Hippocampal formation (tissue), 2 donors: ENCODE measurements around the gene NIPAL3.
"Not testable (repeated sequence)": the region's sequence is repeated elsewhere in the genome, so short reads cannot be mapped to it uniquely, and the experiment has no call there.

Experiments used
- DNase-seq, 2 donors: peaks; one replicate each; lab custom pipeline; 2025; lab: John Stamatoyannopoulos, UW

NIPAL3 gene

DNA sequence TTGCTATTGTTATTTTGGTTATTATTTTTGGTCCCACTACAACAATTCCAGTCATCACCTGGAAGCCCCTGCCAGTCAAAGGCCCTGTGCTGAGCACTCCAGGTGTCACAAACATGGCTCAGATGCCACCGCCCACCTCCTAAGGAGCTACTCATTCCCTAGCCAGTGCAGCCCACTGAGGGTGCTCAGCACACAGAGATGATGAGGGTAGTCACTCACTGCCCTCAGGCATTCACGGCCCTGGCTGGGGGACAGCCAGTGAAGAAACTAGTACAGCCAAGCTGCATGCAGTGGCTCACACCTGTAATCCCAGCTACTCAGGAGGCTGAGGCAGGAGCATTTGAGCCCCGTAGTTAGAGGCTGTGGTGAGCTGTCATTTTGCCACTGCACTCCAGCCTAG lies 42.3 kb downstream of the NIPAL3 start:
- no peak for DNase-seq

DNA sequence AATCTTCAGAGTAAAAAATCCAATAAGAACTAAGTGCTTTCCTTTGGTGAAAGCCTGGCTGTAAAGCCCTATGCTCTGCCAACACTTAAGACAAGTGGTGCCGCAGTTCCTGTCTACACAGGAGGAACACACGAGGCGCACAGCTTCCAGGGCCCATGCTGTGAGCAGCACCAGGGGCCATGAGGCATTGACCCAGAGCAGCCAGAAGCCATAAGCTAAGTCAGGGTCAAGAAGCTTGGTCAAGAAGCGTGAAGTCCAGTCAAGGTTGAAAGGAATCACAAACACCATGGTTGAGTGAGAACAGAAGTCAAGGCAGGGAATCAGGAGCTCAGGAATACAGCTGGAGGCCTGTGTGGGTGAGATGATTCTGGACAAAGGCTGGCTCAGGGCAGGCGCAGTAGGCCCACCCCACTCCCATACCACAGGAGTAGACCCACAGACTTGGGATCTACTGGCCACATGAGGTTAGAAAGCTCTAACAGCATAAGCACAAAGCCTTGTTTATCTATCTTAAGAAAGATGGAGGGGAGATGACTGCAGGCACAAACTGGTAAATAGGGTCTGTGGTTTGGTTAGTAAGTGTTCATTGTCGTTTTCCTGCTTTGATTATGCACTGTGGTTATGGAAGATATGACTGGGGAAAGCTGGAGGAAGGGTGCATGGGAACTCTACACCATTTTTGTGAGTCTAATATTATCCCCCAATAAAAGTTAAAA lies 44.1 kb downstream of the NIPAL3 start:
- no peak for DNase-seq

DNA sequence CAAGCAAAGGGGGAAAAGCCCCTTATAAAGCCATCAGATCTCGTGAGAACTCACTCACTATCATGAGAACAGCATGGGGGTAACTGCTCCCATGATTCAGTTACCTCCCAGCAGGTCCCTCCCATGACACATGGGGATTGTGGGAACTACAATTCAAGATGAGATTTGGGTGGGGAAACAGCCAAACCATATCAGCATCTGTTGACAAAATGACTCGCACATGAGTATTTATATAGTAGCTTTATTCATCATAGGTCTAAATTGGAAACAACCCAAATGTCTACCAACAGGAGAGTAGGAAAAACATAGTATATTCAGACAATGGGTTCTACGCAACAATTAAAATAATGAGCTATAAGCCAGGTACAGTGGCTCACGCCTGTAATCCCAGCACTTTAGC lies 46.5 kb downstream of the NIPAL3 start:
- not testable (repeated sequence) for DNase-seq

DNA sequence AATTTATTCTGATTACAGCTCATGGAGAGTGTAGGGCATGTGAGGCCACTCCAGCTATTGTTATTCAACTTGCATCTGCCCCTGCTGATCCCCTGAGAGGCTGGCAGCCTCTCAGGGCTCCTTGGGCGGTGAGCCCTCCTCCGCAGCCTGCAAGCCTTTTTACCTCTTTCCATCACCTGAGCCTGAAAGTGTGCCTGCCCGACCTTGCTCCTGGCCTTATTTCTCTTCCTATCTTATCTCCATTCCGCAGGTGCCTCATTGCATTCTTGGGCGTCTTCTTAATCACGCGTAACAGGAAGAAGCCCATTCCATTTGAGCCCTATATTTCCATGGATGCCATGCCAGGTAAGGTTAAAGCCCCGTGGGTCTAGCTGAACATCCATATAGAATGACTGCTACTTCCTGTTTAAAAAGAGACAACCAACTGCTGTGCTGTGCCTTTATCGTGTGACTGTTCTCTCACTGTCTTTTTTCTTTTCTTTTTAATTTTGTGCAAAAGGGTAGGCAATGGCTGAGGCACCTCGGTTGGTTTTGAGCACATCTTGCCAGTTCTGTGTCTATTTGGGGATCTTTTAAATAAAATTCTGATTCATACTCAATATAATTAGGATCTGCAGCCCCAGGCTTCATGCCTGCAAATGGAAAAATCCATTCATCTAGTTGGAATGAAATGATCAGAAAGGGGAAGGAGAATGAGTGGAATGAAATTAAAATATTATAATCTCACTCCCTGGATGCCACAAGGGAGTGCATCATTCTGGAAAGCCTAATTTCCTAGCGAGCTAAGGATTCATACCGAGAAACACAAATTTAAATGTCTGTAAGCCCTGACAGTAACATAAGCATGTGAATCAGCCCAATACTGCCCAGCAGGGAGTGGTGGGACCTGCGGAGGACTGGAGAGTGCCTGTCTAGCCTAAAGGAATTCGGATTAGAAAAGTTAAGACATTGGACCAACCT lies 48.5 kb downstream of the NIPAL3 start:
- DNase-seq: no peak

- DNase-seq: no peak
Observed at GRCh38 chr1:24465099-24465498, 49.5 kb downstream of the NIPAL3 start.

- no peak for DNase-seq
Observed at GRCh38 chr1:24465638-24466037, 50.0 kb downstream of the NIPAL3 start.

GRCh38 chr1:24468685-24469316 lies 53.2 kb downstream of the NIPAL3 start:
- no peak for DNase-seq

DNA sequence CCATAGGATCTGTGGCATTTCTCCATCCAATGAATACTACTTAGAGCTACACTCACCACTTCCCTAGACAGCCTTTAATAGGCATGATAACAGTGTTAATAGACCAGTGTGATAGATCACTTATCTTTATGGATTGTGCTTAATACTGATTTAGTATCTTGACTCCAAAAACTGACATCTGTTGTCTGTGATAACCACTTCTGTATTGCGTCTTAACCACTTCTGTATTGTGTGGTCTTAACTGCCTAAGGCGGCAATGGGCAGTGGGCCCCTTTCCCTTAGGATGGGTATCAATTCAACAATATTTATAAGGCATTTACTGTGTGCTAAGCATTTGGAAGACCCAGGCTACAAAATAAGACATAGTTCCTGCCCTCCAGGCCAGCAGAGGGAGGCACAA lies 55.0 kb downstream of the NIPAL3 start:
- no peak for DNase-seq

DNA sequence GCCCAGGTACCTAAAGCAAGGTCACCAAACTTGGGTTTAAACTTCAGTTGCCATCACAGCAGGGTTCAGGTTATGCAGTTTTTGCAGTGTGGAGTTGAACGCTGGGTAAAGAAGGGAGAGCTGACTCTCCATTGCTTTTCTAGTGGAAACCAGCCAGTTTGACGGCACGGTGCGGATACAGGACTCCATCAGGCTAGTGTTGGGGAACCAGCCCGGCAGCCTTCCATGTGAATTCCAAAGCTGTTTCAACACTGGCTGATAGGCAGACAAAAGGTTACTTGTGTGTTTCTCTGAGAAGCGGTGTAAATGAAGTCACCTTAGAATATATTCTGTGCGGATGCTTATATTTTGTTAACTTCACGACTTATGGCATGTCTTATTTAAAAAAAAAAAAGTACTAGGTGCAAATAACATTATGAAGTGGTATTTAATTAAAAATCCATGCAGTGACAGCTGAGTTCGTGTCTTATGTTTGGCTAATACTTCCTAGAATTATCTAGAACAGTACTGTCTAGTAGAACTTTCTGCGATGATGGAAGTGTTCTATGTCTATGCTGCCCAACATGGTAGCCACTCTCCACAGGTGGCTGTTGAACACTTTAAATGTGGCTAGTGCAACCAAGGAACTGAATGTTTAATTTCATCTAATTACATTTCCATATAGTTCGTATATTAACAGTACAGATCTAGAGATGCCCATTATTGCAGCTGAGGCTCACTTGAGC lies 57.1 kb downstream of the NIPAL3 start:
- DNase-seq: no peak

DNA sequence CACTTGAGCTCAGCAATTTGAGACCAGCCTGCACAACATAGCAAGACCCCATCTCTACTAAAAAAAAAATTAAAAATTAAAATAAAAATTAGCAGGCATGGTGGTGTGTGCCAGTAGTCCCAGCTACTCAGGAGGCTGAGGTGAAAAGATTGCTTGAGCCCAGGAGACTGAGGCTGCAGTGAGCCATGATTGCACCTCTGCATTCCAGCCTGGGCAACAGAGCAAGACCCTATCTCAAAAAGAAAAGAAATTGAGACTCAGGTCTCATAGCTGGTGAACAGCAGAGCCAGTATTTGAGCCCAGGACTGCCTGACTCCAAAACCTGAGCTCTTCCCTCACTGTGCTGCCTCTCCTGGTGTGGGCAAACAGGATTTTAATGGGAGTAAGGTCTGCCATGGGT lies 58.6 kb downstream of the NIPAL3 start:
- DNase-seq: no peak

- no peak for DNase-seq
Observed at GRCh38 chr1:24475700-24476099, 60.1 kb downstream of the NIPAL3 start.

DNA sequence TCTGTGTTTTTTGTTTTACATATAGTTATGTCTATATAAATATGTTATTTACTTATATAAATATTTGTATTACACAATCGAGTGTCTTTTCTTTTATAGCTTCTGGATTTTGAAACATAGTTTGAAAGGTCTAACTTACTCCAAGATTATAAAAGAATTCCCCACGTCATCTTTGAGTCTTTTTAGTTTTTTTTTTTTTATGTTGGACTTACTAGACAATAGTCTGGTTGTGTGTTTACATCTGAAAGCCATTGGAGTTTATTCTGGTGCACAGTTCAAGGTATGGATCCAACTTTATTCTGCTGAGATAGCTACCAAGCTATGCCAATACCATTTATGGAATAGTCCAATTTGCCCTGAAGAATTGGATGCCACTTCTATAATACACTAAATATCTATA lies 61.0 kb downstream of the NIPAL3 start:
- DNase-seq: no peak

DNA sequence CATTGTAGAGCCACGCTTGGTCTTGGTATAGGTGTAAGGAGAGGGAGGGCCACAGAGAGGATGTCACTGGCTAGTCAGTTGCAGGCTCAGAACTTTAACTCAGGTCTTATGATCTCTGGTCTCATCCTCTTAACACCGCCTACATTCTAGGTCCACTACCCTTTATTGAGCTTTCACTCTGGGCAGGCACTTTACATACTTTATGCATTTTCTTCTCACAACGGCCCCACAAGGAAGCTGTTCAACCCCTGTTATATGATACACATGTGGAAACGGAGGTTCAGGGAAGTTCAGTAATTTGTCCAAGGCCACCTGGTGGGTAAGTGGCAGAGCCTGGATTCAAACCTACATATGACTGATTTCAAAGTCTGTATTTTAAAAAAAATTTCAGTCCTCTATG lies 61.7 kb downstream of the NIPAL3 start:
- no peak for DNase-seq

- no peak for DNase-seq
Observed at GRCh38 chr1:24481101-24481500, 65.5 kb downstream of the NIPAL3 start.

GRCh38 chr1:24481843-24482610 lies 66.4 kb downstream of the NIPAL3 start:
- no peak for DNase-seq

- no peak for DNase-seq
Observed at GRCh38 chr1:24483441-24483840, 67.8 kb downstream of the NIPAL3 start.

DNA sequence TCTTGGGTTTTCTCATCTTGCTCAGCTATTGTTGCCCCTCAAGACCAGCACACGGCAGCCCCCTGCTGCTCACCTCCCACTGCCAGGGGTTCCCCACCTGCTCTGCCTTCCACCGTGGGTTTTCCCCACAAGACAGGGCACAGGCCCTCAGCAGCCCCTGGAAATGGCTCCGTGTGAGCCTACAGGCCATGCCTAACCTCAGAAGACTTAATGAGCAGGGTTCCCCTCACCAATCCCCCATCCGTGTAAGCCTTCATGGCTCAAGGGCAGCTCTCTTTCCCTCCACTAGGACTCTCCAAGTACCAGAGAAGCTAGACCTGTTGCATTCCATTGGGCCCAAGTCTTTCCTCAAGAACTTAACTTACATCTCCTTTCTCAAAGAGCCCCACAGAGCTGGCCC lies 68.6 kb downstream of the NIPAL3 start:
- DNase-seq: no peak

DNA sequence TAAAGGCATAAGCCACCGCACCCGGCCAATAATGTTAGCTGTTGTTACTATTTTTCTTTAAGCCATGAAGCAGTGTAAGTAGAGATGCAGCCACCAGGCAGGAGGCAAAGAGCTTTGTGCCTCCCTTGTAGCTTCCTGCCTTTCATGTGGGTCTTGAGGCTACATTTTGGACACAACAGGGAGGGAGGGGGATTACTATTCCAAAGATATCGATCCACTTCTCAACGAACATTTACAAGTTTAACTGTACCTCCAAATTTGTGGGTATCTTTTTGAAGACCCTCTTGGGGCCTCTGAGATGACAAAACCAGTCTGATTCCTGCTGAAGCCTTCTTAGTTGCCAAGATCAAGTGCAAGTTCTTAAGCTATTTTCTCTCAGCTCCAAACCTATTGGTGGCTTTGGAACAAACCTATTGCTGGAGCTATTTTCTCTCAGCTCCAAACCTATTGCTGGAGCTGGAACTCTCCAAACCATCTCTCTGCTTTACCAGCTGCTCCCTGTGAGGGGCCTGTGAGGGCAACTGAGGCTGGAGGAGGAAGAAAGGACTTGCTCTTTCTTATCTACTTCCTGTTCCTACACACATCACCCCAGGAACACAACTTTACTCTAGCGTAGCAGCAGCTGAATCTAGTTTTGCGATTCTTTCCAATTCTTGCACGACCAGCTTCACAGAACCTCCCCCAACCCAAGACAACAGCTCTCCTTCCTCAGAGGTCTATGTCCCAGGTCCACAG lies 70.9 kb downstream of the NIPAL3 start:
- DNase-seq: no peak

DNA sequence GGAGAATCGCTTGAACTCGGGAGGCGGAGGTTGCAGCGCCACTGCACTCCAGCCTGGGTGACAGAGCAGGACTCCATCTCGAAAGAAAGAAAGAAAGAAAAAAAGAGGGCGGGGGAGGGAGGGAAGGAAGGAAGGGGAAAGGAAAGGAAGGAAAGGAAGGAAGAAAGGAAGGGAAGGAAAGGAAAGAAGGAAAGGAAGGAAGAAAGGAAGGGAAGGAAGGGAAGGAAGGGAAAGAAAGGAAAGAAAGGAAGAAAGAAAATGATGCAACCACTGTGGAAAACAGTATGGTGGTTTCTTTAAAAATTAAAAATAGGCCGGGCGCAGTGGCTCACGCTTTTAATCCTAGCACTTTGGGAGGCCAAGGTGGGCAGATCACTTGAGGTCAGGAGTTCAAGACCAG lies 71.9 kb downstream of the NIPAL3 start:
- DNase-seq: no peak

- not testable (repeated sequence) for DNase-seq
Observed at GRCh38 chr1:24488159-24488558, 72.6 kb downstream of the NIPAL3 start.

- DNase-seq: no peak
Observed at GRCh38 chr1:24489674-24490073, 74.1 kb downstream of the NIPAL3 start.
